Ishikawa (cell line): ENCODE results near the gene PTK6.

Experiments
- CEBPB ChIP-seq: IDR thresholded peaks from 2 replicates; pipeline ENCODE4 v1.6.1; 2012
- CREB1 ChIP-seq: IDR thresholded peaks from 2 replicates; pipeline ENCODE4 v1.6.1; 2012; ENCODE audit warnings: low read depth
- EGR1 ChIP-seq: IDR thresholded peaks from 2 replicates; pipeline ENCODE4 v1.6.1; 2012
- EP300 ChIP-seq: IDR thresholded peaks from 2 replicates; pipeline ENCODE4 v1.6.1; 2012; ENCODE audit warnings: borderline replicate concordance
- FOXM1 ChIP-seq: IDR thresholded peaks from 2 replicates; pipeline ENCODE4 v1.6.1; 2012; ENCODE audit warnings: low read depth, borderline replicate concordance
- MAX ChIP-seq: IDR thresholded peaks from 2 replicates; pipeline ENCODE4 v1.6.1; 2012
- NFIC ChIP-seq: IDR thresholded peaks from 2 replicates; pipeline ENCODE4 v1.6.1; 2012
- RAD21 ChIP-seq: IDR thresholded peaks from 2 replicates; pipeline ENCODE4 v1.6.1; 2012; ENCODE audit warnings: low read depth
- REST ChIP-seq: IDR thresholded peaks from 2 replicates; pipeline ENCODE4 v1.6.1; 2012; ENCODE audit warnings: low read depth, mild to moderate bottlenecking
- TAF1 ChIP-seq: IDR thresholded peaks from 2 replicates; pipeline ENCODE4 v1.6.1; 2012; ENCODE audit warnings: low read depth, mild to moderate bottlenecking
- TCF12 ChIP-seq: IDR thresholded peaks from 2 replicates; pipeline ENCODE4 v1.6.1; 2012; ENCODE audit warnings: low read depth
- TEAD4 ChIP-seq: IDR thresholded peaks from 2 replicates; pipeline ENCODE4 v1.6.1; 2012
- USF1 ChIP-seq: IDR thresholded peaks from 2 replicates; pipeline ENCODE4 v1.6.1; 2012
- YY1 ChIP-seq: IDR thresholded peaks from 2 replicates; pipeline ENCODE4 v1.6.1; 2012; ENCODE audit warnings: low read depth
- ZBTB7A ChIP-seq: IDR thresholded peaks from 2 replicates; pipeline ENCODE4 v1.6.1; 2012; ENCODE audit warnings: low read depth

PTK6 gene

GRCh38 chr20:63568986-63569949 is 32.1 kb upstream of the PTK6 start:
- no peak for TF ChIP-seq TEAD4
- no peak for TF ChIP-seq YY1
- no peak for TF ChIP-seq REST
- no peak for TF ChIP-seq TAF1
- no peak for TF ChIP-seq ZBTB7A
- no peak for TF ChIP-seq EP300
- TF ChIP-seq USF1: no peak
- no peak for TF ChIP-seq TCF12

- no peak for TF ChIP-seq ZBTB7A
- TF ChIP-seq MAX: no peak
- no peak for TF ChIP-seq CREB1
- TF ChIP-seq TAF1: no peak
- no peak for TF ChIP-seq TCF12
- no peak for TF ChIP-seq NFIC
Measured at GRCh38 chr20:63568170-63568981, 31.2 kb upstream of the PTK6 start.

- TF ChIP-seq USF1 (no peak), RAD21 (no peak), ZBTB7A (no peak), EP300 (no peak), NFIC (no peak), TCF12 (no peak), TEAD4 (no peak), YY1 (no peak), FOXM1 (no peak), CREB1 (no peak), MAX (no peak), TAF1 (no peak), EGR1 (no peak), REST (no peak), CEBPB (no peak)
Measured at GRCh38 chr20:63567386-63568169, 30.4 kb upstream of the PTK6 start.

- TF ChIP-seq ZBTB7A: no peak
- TF ChIP-seq TEAD4: no peak
- TF ChIP-seq EP300: no peak
Measured at GRCh38 chr20:63567136-63567385, 29.9 kb upstream of the PTK6 start.

GRCh38 chr20:63566395-63567135 is 29.4 kb upstream of the PTK6 start:
- no peak for TF ChIP-seq TEAD4
- TF ChIP-seq YY1: no peak
- TF ChIP-seq CEBPB: no peak
- no peak for TF ChIP-seq FOXM1
- TF ChIP-seq ZBTB7A: no peak
- TF ChIP-seq USF1: no peak
- TF ChIP-seq EP300: no peak
- TF ChIP-seq NFIC: no peak
- TF ChIP-seq TAF1: no peak
- no peak for TF ChIP-seq CREB1
- no peak for TF ChIP-seq MAX
- no peak for TF ChIP-seq RAD21
- TF ChIP-seq EGR1: no peak
- TF ChIP-seq TCF12: no peak
- TF ChIP-seq REST: no peak
